ENCODE data around the gene FAM110A.

The FAM110A gene

GRCh38 chr20:818001-818664 is 15.4 kb upstream of the FAM110A start:
- no peak overlapping the region for H3K4me3 Mint-ChIP-seq
- no peaks in the 10 kb centered on the region for H3K27me3 Mint-ChIP-seq (ENCODE audit: low read depth, poor library complexity)
- TF ChIP-seq CTCF (IDR thresholded peaks at IDR 0.05): no peak
- H3K9me3 Mint-ChIP-seq: peaks cover 4% of the 10 kb centered on the region
- no peaks in the 10 kb centered on the region for H3K36me3 Mint-ChIP-seq (ENCODE audit: low read depth)
- DNase-seq: no peak
- H3K27ac Mint-ChIP-seq: no peak overlapping the region
- peaks cover 34% of the 10 kb centered on the region for H3K4me1 Mint-ChIP-seq

GRCh38 chr20:819680-820322 is 13.7 kb upstream of the FAM110A start:
- no peak for DNase-seq
- H3K4me1 Mint-ChIP-seq: peaks cover 42% of the 10 kb centered on the region
- H3K9me3 Mint-ChIP-seq: peaks cover 4% of the 10 kb centered on the region
- peak overlapping the region; percentile 59 for H3K27ac Mint-ChIP-seq
- peaks cover 4% of the 10 kb centered on the region for H3K27me3 Mint-ChIP-seq (ENCODE audit: low read depth, poor library complexity)
- no peak overlapping the region for H3K4me3 Mint-ChIP-seq
- no peak for TF ChIP-seq CTCF (IDR thresholded peaks at IDR 0.05)
- no peaks in the 10 kb centered on the region for H3K36me3 Mint-ChIP-seq (ENCODE audit: low read depth)

GRCh38 chr20:820323-820953 is 13.1 kb upstream of the FAM110A start:
- DNase-seq: no peak
- no peak overlapping the region for H3K4me3 Mint-ChIP-seq
- H3K36me3 Mint-ChIP-seq (ENCODE audit: low read depth): no peaks in the 10 kb centered on the region
- H3K27me3 Mint-ChIP-seq (ENCODE audit: low read depth, poor library complexity): peaks cover 8% of the 10 kb centered on the region
- H3K27ac Mint-ChIP-seq: peak overlapping the region; percentile 11
- peaks cover 42% of the 10 kb centered on the region for H3K4me1 Mint-ChIP-seq
- H3K9me3 Mint-ChIP-seq: peaks cover 4% of the 10 kb centered on the region
- no peak for TF ChIP-seq CTCF (IDR thresholded peaks at IDR 0.05)

GRCh38 chr20:821046-821730 is 12.3 kb upstream of the FAM110A start:
- Mint-ChIP-seq H3K9me3 (peaks cover 8% of the 10 kb centered on the region), H3K36me3 (ENCODE audit: low read depth) (no peaks in the 10 kb centered on the region), H3K27ac (peak overlapping the region; percentile 75), H3K27me3 (ENCODE audit: low read depth, poor library complexity) (peaks cover 8% of the 10 kb centered on the region), H3K4me3 (no peak overlapping the region), H3K4me1 (peaks cover 39% of the 10 kb centered on the region)
- DNase-seq: no peak
- no peak for TF ChIP-seq CTCF (IDR thresholded peaks at IDR 0.05)

GRCh38 chr20:821731-822065 is 11.8 kb upstream of the FAM110A start:
- no peaks in the 10 kb centered on the region for H3K36me3 Mint-ChIP-seq (ENCODE audit: low read depth)
- peaks cover 8% of the 10 kb centered on the region for H3K27me3 Mint-ChIP-seq (ENCODE audit: low read depth, poor library complexity)
- no peak for DNase-seq
- H3K9me3 Mint-ChIP-seq: peaks cover 8% of the 10 kb centered on the region
- peaks cover 37% of the 10 kb centered on the region for H3K4me1 Mint-ChIP-seq
- no peak overlapping the region for H3K4me3 Mint-ChIP-seq
- H3K27ac Mint-ChIP-seq: peak overlapping the region; percentile 71
- no peak for TF ChIP-seq CTCF (IDR thresholded peaks at IDR 0.05)
